Activated naive CD4-positive, alpha-beta T cell treated with anti-CD3 and anti-CD28 coated beads, Interleukin-2, amount 50 U/mL, for 72 hours (primary cell): Measurements from ENCODE around the gene OR51B6. TPM values are rescaled to one million over a fixed set of nuclear protein-coding genes. Genes with fewer than 3 reads are reported as not detected.

Experiments
- total RNA-seq, 2 donors: library from RNA; stranded (reverse); gene quantifications; one replicate each; pipeline ENCODE4 v1.2.3, GENCODE V29; 2022

The OR51B6 gene
- total RNA-seq, 2 donors from 2014 or later: not detected

Other genes with a start within 250 kb of the OR51B6 start
- not detected for gene OR52A5, start 213.2 kb upstream of the OR51B6 start, total RNA-seq
- not detected for gene OR52A1, start 196.8 kb upstream of the OR51B6 start, total RNA-seq
- gene OR51V1, start 150.8 kb upstream of the OR51B6 start, total RNA-seq: not detected
- not detected for gene HBB, start 124.4 kb upstream of the OR51B6 start, total RNA-seq
- 1 to 10 TPM in 1 of 2 donors, not detected in 1; 1.6 TPM for gene HBD, start 117.0 kb upstream of the OR51B6 start, total RNA-seq
- not detected for gene HBG1, start 101.7 kb upstream of the OR51B6 start, total RNA-seq
- under 1 TPM in 1 of 2 donors, not detected in 1; 0.41 TPM for gene HBG2, start 96.7 kb upstream of the OR51B6 start, total RNA-seq
- not detected for gene HBE1, start 81.6 kb upstream of the OR51B6 start, total RNA-seq
- gene OR51B4, start 49.6 kb upstream of the OR51B6 start, total RNA-seq: not detected
- not detected for gene OR51B2, start 27.2 kb upstream of the OR51B6 start, total RNA-seq
- under 1 TPM in 1 of 2 donors, not detected in 1; 0.34 TPM for gene OR51B5, start 8.0 kb upstream of the OR51B6 start, total RNA-seq
- not detected for gene OR51M1, start 32.3 kb downstream of the OR51B6 start, total RNA-seq
- gene OR51Q1, start 70.6 kb downstream of the OR51B6 start, total RNA-seq: not detected
- gene OR51I1, start 90.0 kb downstream of the OR51B6 start, total RNA-seq: not detected
- gene OR51I2, start 97.8 kb downstream of the OR51B6 start, total RNA-seq: not detected
- gene OR52D1, start 137.2 kb downstream of the OR51B6 start, total RNA-seq: not detected
- under 1 TPM; 0.10 to 0.25 TPM for gene UBQLN3, start 158.4 kb downstream of the OR51B6 start, total RNA-seq
- under 1 TPM; 0.21 to 0.32 TPM for gene UBQLNL, start 165.2 kb downstream of the OR51B6 start, total RNA-seq
- gene OR52H1, start 197.0 kb downstream of the OR51B6 start, total RNA-seq: under 1 TPM in 1 of 2 donors, not detected in 1; 0.23 TPM
- gene OR52B6, start 229.4 kb downstream of the OR51B6 start, total RNA-seq: not detected
- 1 to 10 TPM in 1 of 2 donors, under 1 TPM in 1; 0.80 to 1.6 TPM for gene TRIM6, start 245.1 kb downstream of the OR51B6 start, total RNA-seq